Measurements from ENCODE around the gene PDRG1.

GRCh38 chr20:31908424-31908823 lies 43.4 kb downstream of the PDRG1 start:
- no peak for TF ChIP-seq CTCF (IDR thresholded peaks at IDR 0.05)
- no peak for TF ChIP-seq POLR2AphosphoS5 (IDR thresholded peaks at IDR 0.05)
